ENCODE data around the gene GSN. TPM values are rescaled to one million over a fixed set of nuclear protein-coding genes. Genes with fewer than 3 reads are reported as not detected.

Gene GSN
- total and polyA plus RNA-seq, 9 of the 15 experiments (the other 6 are each of a cell fraction or from before 2014, with no cell fraction given) = 0.39 to 16.6 (median 8.2) TPM

GRCh38 chr9:121249563-121249962, 18.4 kb upstream of the GSN start (continued):
- TF ChIP-seq SREBF2 (CRISPR knock-in tag; IDR thresholded peaks at IDR 0.05) (no peak), FOXO4 (CRISPR knock-in tag; IDR thresholded peaks at IDR 0.05) (no peak), EGR1 (conservative IDR thresholded peaks at IDR 0.05) (no peak), RAD51 (IDR thresholded peaks at IDR 0.05; ENCODE audit: borderline replicate concordance, low read depth) (peak; percentile 86), CEBPG (CRISPR knock-in tag; IDR thresholded peaks at IDR 0.05) (no peak), CEBPG (tag; conservative IDR thresholded peaks at IDR 0.05 in 1 of 2, IDR thresholded peaks at IDR 0.05 in 1 of 2) (no peak), ZNF324 (CRISPR knock-in tag; IDR thresholded peaks at IDR 0.05) (no peak), NBN (IDR thresholded peaks at IDR 0.05; ENCODE audit: low read depth) (no peak), L3MBTL2 (IDR thresholded peaks at IDR 0.05) (peak; percentile 38; the same call in 1 of the 2 replicates), NR2F6 (CRISPR knock-in tag; IDR thresholded peaks at IDR 0.05) (no peak), FOS (IDR thresholded peaks at IDR 0.05; ENCODE audit: extremely low read depth, insufficient read length) (peak; percentile 22), HBP1 (CRISPR knock-in tag; IDR thresholded peaks at IDR 0.05) (no peak), REST (IDR thresholded peaks at IDR 0.05; ENCODE audit: borderline replicate concordance) (peak; percentile 57; the same call in 1 of the 2 replicates), REST (CRISPR knock-in tag; IDR thresholded peaks at IDR 0.05; ENCODE audit: low read depth) (no peak), AFF4 (CRISPR knock-in tag; IDR thresholded peaks at IDR 0.05) (no peak)

All from K562 (cell line).